GM21423 (cell line): ENCODE data around the gene HSPD1.

Experiments used
- ATAC-seq: cut with Tn5 transposase; IDR thresholded peaks from one replicate; pipeline ENCODE4 v1.9.1; 2021; ENCODE audit warnings: mild to moderate bottlenecking, moderate library complexity; ENCODE audit not compliant: unreplicated experiment

The HSPD1 gene

DNA sequence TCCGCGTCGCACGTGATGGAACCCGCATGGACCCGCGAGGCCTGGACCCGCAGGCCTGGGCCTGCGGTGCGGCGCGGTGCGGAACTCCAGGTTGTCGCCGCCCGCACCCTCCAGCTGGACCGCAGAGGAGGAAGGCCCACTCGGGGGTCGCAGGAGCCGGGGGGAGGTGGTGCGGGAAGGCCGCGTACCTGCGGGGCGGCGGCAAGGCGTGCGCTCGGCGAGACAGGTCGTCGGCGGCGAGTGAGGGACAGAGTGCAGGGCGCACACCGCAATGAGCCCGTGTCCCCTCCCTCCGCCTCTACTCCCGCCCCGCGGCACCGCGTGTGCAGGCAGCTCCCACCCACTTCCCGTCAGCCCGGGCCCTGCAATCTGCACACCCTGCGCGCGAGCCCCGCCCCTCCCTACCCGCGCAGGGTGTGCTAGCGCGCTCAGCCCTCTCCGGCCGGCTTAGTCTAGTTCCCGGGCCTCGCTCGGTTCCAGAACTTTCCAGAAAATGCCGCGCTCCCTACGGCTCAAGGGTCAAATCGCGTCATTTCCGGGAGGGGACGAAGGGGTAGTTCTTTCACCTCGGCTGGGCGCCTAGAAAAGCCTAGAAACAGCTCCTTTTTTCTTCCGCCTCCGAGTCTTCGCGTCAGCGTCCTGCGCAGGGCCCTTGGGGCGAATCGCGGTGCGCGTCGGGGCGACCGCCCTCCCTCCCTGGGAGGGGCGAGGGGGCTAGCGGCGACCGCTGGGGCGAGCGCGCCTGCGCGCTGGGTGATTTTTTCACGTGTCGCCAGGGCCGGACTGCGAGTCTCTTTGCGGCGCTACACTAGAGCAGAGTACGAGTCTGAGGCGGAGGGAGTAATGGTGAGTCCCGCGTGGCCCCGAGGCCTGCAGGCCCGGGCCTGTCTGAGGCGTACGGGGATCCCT, at the start of gene HSPD1, which contains the start of gene HSPE1:
TSS of gene HSPD1 (minus strand) at position 247 of the 909 bp plus-strand sequence. CDS start 992 bp downstream, outside the sequence.
TSS of gene HSPE1 (plus strand) at position 786 of the 909 bp plus-strand sequence. CDS start at position 844, 58 bp downstream.
- ATAC-seq = peak; percentile 83

DNA sequence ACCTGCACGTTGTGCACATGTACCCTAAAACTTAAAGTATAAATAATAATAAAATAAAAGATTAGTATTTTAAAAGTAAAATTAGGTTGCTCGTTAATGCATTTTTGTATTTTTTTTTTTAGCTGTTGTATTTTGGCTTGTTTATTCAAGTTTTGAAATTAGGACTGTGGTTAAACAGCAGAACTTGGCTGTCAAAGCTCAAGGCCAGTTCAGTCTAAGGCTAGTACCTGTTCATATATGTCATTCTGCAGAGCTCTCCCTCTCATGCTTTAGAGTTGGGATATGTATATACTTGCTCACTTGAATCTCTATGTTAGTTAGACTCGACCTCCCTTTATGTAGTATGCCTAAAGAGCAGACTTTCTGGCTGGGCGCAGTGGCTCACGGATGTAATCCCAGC, 48.9 kb upstream of the HSPD1 start:
- ATAC-seq = no peak

DNA sequence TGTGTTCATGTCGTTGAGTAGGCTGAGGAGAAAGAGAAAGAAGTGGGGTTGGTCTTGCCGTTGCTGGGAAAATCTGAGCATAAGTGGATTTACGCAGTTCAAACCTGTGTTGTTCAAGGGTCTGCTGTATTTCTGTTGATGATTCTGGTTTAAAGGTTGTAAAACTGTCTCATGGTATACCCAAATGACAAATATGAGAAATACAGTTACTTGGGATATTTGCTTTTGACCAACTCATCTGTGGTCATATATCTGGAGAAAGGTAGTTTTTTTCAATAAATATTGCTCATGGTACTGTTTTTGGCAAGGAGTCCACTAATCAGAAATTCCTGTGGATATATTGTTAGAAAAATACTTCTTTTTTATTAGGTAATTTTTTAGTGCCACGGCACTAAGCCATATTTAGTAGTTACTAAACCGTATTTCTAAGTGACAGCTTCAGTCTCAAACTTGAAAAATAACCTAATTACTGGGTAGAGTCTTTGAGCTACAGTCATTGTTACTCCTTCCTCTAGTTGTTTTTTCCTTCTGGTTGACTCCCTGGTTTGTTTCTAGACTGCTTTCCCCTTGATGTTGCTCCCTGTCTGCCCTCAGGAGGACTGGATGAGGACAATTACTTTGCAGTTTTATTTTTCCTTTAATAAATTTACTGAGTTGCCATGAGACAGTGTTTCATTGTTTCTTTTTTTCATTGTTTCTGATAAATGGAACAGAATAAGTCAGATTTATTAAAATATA, 47.7 kb upstream of the HSPD1 start:
- no peak for ATAC-seq

DNA sequence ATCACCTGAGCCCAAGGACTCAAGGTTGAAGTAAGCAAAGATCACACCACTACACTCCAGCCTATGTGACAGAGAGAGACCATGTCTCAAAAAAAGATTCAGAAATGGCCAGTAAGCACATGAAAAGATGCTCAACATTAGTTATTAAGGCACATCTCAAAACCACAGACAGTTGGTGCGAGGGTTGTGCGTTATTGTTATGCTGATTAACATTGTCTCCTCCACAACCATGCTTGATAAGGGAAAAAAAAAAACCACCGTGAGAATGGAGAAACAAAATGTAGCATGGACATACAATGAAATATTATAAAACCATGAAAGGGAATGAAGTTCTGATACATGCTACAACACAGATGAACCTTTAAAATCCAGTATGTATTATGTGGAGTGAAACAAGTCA, 43.6 kb upstream of the HSPD1 start:
- no peak for ATAC-seq

DNA sequence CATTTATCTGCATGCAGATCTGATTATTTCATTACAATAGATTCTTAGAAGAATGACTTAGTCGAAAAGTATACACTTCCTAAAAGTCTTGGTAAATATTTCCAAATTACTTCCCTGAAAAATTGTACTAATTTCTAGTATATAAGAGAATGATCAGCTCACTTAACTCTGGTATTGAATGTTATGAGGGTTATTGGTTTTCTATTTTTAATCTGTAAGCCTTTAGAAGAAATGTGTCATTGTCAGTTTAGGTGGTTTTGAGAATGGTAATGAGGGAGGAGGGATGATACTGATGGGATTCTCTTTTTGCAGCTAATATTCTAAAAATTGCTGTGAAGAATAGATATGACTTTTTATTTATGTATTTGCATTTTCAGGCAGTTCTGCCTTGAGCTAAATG, 40.1 kb upstream of the HSPD1 start:
- ATAC-seq = no peak

DNA sequence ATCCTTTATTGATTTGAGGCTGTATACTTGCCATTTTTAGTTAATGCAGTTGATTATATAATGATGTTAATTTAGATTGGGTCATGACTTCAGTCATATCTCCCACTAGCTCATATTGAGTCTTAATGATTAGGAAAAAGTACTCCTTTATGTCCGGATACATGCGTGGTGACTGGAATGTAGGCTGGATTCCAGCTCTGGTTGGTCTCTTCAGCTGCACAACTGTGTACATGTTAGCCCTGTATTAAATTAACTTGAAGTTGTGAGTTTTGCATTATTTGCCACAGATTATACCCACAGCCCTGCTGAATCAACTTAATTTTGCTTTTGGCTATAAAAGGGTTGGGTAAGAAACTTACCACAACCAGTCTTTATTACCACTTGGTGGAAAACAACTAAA, 38.8 kb upstream of the HSPD1 start:
- ATAC-seq = no peak

DNA sequence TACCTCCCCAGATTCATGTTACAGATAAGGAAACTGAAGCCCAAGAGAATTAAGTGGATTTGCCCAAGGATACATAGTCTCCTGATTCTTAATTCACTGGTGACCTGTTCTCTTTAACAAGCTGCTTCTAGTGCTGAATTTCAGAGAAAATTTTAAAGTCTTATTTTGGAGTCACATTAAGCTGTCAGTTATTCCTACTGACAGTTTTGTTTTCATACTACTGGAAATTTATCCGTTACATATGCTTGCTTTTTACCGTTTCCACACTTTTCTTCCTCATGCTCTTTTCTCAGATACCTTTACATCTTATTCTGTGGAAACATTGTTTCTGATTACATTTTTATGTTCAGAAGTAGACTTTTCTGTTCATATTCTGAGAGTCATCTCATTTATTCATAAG, 17.5 kb upstream of the HSPD1 start:
- no peak for ATAC-seq

DNA sequence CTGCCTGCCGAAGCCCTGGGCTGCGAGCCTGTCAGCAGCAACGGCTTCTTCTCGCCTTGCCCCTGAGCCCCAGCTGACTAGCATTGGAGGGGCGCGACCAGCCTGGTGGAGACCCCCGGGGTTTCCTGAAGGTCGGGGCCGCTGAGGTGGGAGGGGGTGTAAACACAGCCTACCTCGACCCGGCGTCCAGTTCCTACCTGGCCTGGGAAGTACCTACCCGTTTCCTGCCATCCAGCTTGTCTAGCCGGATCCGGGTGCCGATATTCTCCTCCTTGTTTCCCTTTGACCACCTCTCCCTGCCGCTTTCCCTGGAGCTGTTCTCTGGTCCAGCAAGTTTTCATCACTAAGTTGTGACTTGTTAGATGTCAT, 16.7 kb upstream of the HSPD1 start:
- peak; percentile 10 for ATAC-seq

DNA sequence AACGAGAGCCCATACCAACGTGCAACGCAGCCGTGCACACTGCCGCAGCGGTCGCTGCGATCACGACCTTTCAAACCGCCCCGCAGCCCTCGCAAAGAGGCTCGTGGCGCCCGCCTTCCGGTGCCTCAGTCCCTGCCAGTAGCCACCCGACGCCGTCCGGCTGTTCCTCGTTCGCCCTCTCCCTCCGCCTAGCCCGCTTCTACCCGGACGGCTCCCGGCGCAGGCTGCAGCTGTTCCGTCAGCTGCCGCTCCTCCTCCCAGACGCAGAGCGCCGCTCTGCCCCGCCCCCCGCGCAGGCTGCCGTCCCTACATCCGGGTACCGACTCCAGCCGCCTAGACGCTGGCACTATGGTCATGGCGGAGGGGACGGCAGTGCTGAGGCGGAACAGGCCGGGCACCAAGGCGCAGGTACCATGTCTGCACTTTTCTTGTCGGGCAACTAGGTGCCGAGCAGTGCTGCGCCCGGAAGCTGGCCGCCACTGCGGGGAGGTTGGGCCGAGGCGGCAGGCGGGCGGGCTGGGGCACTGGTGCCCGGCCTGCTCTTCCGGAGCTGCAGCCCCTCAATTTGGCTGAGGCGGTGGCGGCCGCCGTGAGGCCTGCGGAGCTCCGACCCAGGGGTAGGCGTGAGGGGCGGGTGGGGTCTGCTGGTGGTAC, 16.2 kb upstream of the HSPD1 start, which contains the start of gene MOB4:
TSS of gene MOB4 (plus strand) at position 328 of the 654 bp plus-strand sequence. CDS start at position 349, 21 bp downstream.
- peak; percentile 94 for ATAC-seq

DNA sequence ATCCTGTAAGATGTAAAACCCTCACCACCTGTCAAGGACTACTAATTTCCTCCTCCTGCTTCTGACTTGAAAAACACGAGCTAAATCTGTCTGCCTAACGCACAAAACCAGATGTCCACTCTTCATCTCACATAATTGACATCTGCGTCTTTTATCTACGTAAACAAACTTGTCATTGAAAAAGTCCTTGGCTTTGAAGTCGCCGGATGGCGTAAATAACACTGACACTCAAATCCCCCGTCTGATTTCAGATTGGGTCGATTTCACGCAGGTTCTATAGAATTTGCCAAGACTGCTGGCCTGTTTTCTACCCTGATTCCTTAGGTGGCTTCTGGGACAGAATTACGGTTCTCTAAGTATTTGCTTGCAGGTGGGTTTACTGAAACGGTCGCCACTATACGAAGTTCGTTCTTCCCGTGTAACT, 15.7 kb upstream of the HSPD1 start:
- peak; percentile 3 for ATAC-seq

DNA sequence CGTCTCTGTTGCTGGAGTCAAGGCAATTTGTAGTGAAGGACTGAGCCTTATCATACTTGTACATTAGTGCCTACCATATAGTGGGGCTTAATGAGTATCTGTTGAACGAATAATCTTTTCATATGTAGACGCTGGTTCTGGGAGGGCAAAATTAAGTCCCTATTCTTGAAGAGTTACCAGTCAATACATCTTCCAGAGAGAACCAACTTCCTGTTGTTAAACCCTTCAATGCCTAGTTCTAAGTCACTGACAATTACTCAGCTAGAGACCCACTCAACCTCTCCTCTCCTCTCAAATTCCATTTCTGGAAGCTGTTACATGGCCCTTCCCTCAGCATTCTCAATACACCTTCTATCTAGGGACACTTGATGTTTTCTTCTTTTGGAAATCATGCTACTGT, 15.1 kb upstream of the HSPD1 start:
- ATAC-seq = no peak

DNA sequence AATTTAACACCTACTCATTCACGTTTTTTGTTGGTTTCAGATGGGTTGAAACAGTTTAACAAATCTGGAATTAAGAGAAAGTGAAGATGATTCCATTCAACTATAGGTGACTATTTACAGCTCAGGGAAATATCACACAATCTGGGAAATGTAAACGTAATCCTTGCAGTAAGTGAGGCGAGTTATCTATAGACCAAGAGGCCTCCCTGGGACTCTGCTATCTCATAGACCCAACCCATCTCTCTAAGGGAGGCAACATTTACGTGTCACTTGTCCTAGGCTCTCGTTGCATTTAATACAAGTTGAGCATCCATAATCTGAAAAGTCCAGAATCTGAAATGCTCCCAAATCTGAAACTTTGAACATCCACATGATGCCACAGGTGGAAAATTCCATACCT, 14.3 kb upstream of the HSPD1 start:
- no peak for ATAC-seq

DNA sequence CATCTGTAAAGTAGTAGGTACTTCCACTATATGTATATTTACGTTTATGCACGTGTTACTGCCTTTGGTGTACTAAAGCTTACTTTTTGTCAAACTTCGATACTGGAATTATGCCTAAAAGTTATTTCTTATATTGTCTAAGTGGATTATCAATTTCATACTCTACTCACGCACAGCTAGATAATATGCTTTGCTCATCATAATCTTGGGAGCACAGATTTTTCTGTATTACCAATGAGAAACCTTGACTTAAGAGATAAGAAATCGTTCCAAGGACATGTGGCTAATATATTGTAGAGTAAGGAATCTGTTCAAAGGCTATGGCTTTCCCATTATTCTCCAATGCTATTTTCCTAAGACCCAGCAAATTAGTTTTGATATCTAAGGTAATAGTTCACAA, 7.0 kb upstream of the HSPD1 start:
- no peak for ATAC-seq

DNA sequence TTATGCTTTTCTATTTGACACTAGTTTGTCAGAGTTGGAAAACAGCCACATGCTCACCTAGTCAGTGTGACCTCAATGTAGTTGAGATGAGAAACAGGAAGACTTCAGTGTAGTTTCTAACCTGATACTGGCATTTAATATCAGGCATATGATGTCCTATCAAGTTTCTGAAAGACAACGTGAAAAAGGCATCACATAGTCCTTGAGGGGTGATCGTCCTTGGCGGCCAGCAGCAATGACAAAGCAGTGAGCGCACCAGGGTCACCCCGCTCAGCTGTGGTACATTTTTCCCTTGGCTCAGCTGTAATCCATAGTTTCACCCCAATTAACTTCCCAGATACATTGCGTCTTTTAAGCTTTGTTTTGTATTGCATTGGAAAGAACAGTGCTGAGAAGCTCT, 4.9 kb upstream of the HSPD1 start:
- ATAC-seq = no peak

DNA sequence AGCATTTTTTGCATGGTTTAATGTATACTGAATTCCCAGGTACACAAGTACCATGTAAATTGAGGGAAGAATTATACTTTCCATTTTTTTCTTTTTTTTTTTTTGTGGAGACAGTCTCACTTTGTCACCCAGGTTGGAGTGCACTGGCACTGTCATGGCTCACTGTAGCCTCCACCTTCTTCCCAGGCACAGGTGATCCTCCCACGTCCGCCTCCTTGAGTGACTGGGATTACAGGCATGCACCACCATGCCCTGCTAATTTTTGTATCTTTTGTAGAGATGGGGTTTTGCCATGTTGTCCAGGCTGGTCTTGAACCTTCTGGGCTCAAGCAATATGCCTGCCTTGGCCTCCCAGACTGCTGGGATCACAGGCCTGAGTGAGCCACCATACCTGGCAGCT, 4.4 kb upstream of the HSPD1 start:
- ATAC-seq = no peak

DNA sequence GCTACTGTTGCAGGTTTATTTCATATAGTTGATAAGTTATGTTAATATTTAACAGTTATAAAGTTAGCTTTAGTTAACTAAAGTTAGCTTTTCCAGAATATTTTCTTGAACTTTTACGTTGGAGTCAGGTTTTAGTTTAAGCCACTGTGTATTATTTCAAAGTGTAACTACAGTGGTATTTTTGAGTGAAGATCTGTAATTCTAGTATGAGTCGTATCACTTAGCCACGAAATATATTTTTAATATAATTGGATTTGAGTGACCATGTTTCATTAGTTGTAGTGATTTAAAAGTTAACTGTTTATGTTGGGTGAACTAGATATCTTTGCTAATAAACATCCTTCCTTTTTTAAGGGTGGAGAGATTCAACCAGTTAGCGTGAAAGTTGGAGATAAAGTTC, 3.0 kb upstream of the HSPD1 start:
- ATAC-seq = no peak

DNA sequence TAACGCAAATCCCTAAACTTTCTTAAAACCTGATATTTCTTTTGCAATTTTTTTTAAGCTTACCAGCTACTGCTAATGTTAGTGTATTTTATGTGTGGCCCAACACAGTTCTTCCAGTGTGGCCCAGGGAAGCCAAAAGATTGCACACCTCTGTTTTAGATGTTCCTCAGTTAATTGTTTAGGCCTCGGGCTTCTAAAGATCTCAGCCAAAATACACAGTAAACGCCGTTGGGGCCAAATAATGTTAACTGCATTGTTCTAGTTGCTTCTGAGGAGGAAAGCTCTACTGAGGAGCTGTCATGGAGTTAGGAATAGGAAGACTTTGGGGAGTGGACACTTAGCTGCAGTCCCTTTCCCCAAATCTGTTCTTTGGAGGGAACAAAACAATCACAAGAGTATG, 2.6 kb upstream of the HSPD1 start:
- no peak for ATAC-seq

DNA sequence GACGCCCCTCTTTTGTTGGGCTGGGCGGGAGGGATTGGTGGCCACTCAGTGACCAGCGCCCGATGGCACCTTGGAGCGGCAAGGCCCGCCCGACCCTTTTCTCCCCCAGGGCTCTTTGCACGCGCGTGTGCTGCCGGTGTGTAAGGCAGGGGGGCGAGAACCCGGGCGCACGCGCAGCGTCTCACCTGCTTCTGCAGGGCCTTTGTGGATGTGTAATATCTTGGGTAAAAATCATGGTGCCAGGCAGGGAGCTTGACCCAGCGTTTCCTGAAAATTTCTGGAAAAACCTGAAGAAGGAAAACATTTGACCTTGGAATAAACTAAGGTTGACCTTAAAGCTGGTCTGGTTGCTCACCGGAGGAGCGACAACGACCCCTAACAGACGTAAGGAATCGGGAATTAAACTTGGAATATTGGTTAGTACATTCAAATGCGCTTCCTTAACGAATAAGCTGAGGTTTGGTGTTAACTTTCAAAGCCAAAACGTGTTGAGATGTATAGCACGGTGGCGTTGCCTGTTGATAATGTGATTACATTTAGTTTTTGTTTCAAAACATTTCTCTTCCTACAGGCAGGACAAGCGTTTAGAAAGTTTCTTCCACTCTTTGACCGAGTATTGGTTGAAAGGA, 977 bp upstream of the HSPD1 start:
- ATAC-seq = peak; percentile 2

DNA sequence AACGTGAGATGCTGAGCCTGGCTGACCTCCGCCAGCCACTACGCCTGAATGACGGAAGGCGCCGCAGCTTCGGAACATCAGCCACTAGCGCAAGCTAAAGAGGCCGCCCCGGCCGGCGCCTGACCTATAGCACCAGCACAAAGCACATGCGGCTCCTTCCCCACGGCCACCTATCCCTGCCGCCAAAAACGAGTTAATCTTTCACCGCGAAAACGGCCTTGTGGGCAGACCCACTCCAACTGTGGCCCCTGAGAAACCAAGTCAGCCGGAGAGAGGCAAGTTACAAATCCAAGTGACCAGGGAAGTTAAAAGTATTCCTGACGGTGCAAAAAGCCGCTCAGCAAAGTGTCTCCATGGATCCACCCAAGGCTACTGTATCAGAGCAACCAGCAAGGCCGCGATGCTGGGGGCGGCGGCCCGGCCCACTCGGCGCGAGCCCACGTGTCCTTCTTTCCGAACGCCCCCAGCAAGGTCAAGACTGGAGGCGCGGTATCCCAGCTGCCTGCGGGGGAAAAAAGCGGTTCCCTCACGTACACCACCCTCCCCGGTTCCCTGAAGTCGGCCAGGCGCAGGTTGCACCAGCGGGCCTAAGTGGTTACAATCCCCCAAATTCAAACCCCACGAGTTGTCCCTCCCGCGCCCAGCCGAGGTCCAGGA, 575 bp downstream of the HSPD1 start:
- ATAC-seq = peak; percentile 23

DNA sequence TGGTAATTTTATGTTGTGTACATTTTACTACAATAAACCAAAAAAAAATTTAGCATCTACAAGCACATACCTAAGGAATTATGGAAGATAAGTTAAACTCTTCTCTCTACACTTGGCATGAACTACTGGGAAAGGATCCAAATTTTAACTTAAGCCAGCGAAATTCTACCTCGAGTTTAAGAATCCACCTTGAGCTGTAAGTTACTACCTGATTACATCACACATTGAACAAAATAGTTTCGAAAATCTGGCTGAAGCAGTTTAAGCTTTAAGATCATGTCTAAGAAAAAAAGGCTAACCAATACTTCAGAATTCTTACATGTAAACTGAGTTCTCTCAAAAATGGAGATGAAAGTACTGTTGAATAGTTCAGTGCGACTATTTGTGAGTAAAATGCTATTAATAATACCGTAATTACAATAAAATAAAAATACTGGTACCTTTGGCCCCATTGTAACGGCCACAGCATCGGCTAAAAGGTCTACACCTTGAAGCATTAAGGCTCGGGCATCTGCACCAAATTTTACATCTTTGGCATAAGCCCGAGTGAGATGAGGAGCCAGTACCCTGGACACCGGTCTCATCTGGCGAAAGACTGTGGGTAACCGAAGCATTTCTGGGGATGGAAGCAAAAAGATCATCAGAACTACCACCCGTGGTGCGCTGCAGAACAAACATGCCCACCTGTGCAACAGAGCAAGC, 1.3 kb downstream of the HSPD1 start:
- ATAC-seq = no peak
